Fibroblast of lung (primary cell): ENCODE measurements around the gene FIBIN. TPM values are rescaled to one million over a fixed set of nuclear protein-coding genes. Genes with fewer than 3 reads are reported as not detected.

Experiments used
- DNase-seq, 2 donors: peaks; one replicate each; pipeline versions ENCODE4 v3.0.0 to v3.0.0-alpha.2; 2010; ENCODE audit warnings: low read depth in 2 of 2
- H2AFZ ChIP-seq: 2 replicates; pipeline ENCODE4 v1.5.1; 2012; ENCODE audit warnings: low read length, control low read depth, inconsistent platforms
- H3K27ac ChIP-seq: 2 replicates; pipeline ENCODE4 v1.5.1; 2011; ENCODE audit warnings: low read length, control low read depth; ENCODE audit not compliant: insufficient read depth
- H3K27me3 ChIP-seq: 2 replicates; pipeline ENCODE4 v1.5.1; 2011; ENCODE audit warnings: mild to moderate bottlenecking, low read length; ENCODE audit not compliant: control insufficient read depth, insufficient read depth
- H3K36me3 ChIP-seq: 2 replicates; pipeline ENCODE4 v1.5.1; 2011; ENCODE audit warnings: low read length; ENCODE audit not compliant: control insufficient read depth, insufficient read depth
- H3K4me1 ChIP-seq: 2 replicates; pipeline ENCODE4 v1.5.1; 2011; ENCODE audit warnings: low read length; ENCODE audit not compliant: control insufficient read depth, insufficient read depth; ENCODE audit errors: extremely low read depth
- H3K4me2 ChIP-seq: 2 replicates; pipeline ENCODE4 v1.5.1; 2011; ENCODE audit warnings: low read length, control low read depth; ENCODE audit not compliant: insufficient read depth; ENCODE audit errors: extremely low read depth
- H3K4me3 ChIP-seq, 4 experiments: fragments of 200-600 bp in 1 of 4; sonication (generic) in 1 of 4; replicated peaks in 1 of 4; 2 replicates each; pipeline ENCODE4 v1.5.1; 2011 to 2016; ENCODE audit warnings: low read length in 4 of 4, low read depth in 3 of 4, mild to moderate bottlenecking in 3 of 4, control low read depth in 2 of 4, inconsistent platforms in 1 of 4, mixed read lengths in 1 of 4; ENCODE audit not compliant: insufficient read depth in 1 of 4; ENCODE audit errors: control extremely low read depth in 1 of 4
- H3K79me2 ChIP-seq: 2 replicates; pipeline ENCODE4 v1.5.1; 2012; ENCODE audit warnings: mild to moderate bottlenecking, low read length, inconsistent platforms; ENCODE audit not compliant: control insufficient read depth, insufficient read depth
- H3K9ac ChIP-seq: 2 replicates; pipeline ENCODE4 v1.5.1; 2011; ENCODE audit warnings: mild to moderate bottlenecking, low read length, control low read depth; ENCODE audit not compliant: insufficient read depth
- H3K9me3 ChIP-seq: 2 replicates; pipeline ENCODE4 v1.5.1; 2012; ENCODE audit warnings: low read depth, low read length; ENCODE audit not compliant: control insufficient read depth, insufficient read depth
- H4K20me1 ChIP-seq: 2 replicates; pipeline ENCODE4 v1.5.1; 2011; ENCODE audit warnings: low read length; ENCODE audit not compliant: control insufficient read depth, insufficient read depth; ENCODE audit errors: extremely low read depth
- CTCF ChIP-seq, 2 donors: IDR thresholded peaks in 1 of 2; conservative IDR thresholded peaks in 1 of 2; 1 replicate in 1 of 2; 2 replicates in 1 of 2; pipeline ENCODE4 v1.5.1; 2011 to 2012; ENCODE audit warnings: low read length in 2 of 2, control low read depth in 1 of 2, inconsistent platforms in 1 of 2, low read depth in 1 of 2, mild to moderate bottlenecking in 1 of 2
- EZH2 ChIP-seq: IDR thresholded peaks from 2 replicates; pipeline ENCODE4 v1.5.1; 2012; ENCODE audit warnings: low read length, control low read depth, mild to moderate bottlenecking; ENCODE audit errors: missing control alignments
- polyA plus RNA-seq, 2 donors: library from polyadenylated mRNA; depleted of rRNA in 1 of 2; stranded (reverse) in 1 of 2; unstranded in 1 of 2; fragments of >200 nt; gene quantifications; 2 replicates each; pipeline ENCODE4 v1.2.1, GENCODE V29; 2011 to 2012; ENCODE audit warnings: missing spikeins in 1 of 2
- total RNA-seq: library from RNA; depleted of rRNA; stranded (reverse); fragments of >200 nt; gene quantifications from 2 replicates; pipeline ENCODE4 v1.2.1, GENCODE V29; 2014

The FIBIN gene
- total and polyA plus RNA-seq, 2 donors (not counting 1 experiment from before 2014, with no cell fraction given) = 14.9 to 89.8 TPM

GRCh38 chr11:27012234-27012921 lies 18.5 kb downstream of the FIBIN start:
- no peak overlapping the region for H3K9ac ChIP-seq
- peak overlapping the region; percentile 25 for H3K4me2 ChIP-seq
- H3K27ac ChIP-seq = no peak overlapping the region
- H3K4me3 ChIP-seq = no peak overlapping the region
- no peaks in the 10 kb centered on the region for H3K27me3 ChIP-seq
- H2AFZ ChIP-seq = no peak overlapping the region
- no peaks in the 10 kb centered on the region for H4K20me1 ChIP-seq
- H3K36me3 ChIP-seq = no peaks in the 10 kb centered on the region
- no peaks in the 10 kb centered on the region for H3K4me1 ChIP-seq
- TF ChIP-seq CTCF (conservative IDR thresholded peaks at IDR 0.05 in 1 of 2, IDR thresholded peaks at IDR 0.05 in 1 of 2; ENCODE audit: low read depth in 1 of 2, low read length in 2 of 2) = no peak
- no peak for TF ChIP-seq EZH2
- H3K79me2 ChIP-seq = no peaks in the 10 kb centered on the region
- peak; percentile 88 to 90 for DNase-seq
- H3K9me3 ChIP-seq = no peaks in the 10 kb centered on the region

GRCh38 chr11:27013781-27014361 lies 20.0 kb downstream of the FIBIN start:
- DNase-seq = peak; percentile 15 to 84
- H3K9me3 ChIP-seq = no peaks in the 10 kb centered on the region
- H3K9ac ChIP-seq = no peak overlapping the region
- no peak overlapping the region for H3K4me2 ChIP-seq
- H3K36me3 ChIP-seq = no peaks in the 10 kb centered on the region
- H3K4me1 ChIP-seq = no peaks in the 10 kb centered on the region
- no peaks in the 10 kb centered on the region for H4K20me1 ChIP-seq
- no peaks in the 10 kb centered on the region for H3K79me2 ChIP-seq
- no peaks in the 10 kb centered on the region for H3K27me3 ChIP-seq
- H3K4me3 ChIP-seq = no peak overlapping the region
- TF ChIP-seq EZH2 (no peak), CTCF (conservative IDR thresholded peaks at IDR 0.05 in 1 of 2, IDR thresholded peaks at IDR 0.05 in 1 of 2; ENCODE audit: low read depth in 1 of 2, low read length in 2 of 2) (no peak)
- no peak overlapping the region for H2AFZ ChIP-seq
- no peak overlapping the region for H3K27ac ChIP-seq

- H4K20me1 ChIP-seq = no peaks in the 10 kb centered on the region
- no peak overlapping the region for H3K4me3 ChIP-seq
- no peak overlapping the region for H2AFZ ChIP-seq
- H3K4me2 ChIP-seq = no peak overlapping the region
- no peaks in the 10 kb centered on the region for H3K79me2 ChIP-seq
- H3K27ac ChIP-seq = no peak overlapping the region
- no peaks in the 10 kb centered on the region for H3K9me3 ChIP-seq
- H3K4me1 ChIP-seq = no peaks in the 10 kb centered on the region
- H3K27me3 ChIP-seq = no peaks in the 10 kb centered on the region
- H3K36me3 ChIP-seq = no peaks in the 10 kb centered on the region
- DNase-seq = peak in 1 of 2 donors; percentile 56
- TF ChIP-seq EZH2 = no peak
- TF ChIP-seq CTCF (conservative IDR thresholded peaks at IDR 0.05 in 1 of 2, IDR thresholded peaks at IDR 0.05 in 1 of 2; ENCODE audit: low read depth in 1 of 2, low read length in 2 of 2) = no peak
- no peak overlapping the region for H3K9ac ChIP-seq
Measured at GRCh38 chr11:27018902-27019529, 25.1 kb downstream of the FIBIN start.
